ENCODE data around the gene TMUB2.
"Not testable (repeated sequence)": the region's sequence is repeated elsewhere in the genome, so short reads cannot be mapped to it uniquely, and the experiment has no call there.

The TMUB2 gene

GRCh38 chr17:44186307-44187130 is at the start of gene TMUB2:
Gene TMUB2, plus strand, starts transcription at chr17:44186972. Its CDS starts 737 bp downstream, at chr17:44187709.
- DNase-seq (ENCODE audit: low read depth), result peak; percentile 99

- peak; percentile 73 for DNase-seq (ENCODE audit: low read depth)
Observed at GRCh38 chr17:44137891-44138709, 48.7 kb upstream of the TMUB2 start.

GRCh38 chr17:44143921-44144320 is 42.9 kb upstream of the TMUB2 start:
- not testable (repeated sequence) for DNase-seq (ENCODE audit: low read depth)

DNA sequence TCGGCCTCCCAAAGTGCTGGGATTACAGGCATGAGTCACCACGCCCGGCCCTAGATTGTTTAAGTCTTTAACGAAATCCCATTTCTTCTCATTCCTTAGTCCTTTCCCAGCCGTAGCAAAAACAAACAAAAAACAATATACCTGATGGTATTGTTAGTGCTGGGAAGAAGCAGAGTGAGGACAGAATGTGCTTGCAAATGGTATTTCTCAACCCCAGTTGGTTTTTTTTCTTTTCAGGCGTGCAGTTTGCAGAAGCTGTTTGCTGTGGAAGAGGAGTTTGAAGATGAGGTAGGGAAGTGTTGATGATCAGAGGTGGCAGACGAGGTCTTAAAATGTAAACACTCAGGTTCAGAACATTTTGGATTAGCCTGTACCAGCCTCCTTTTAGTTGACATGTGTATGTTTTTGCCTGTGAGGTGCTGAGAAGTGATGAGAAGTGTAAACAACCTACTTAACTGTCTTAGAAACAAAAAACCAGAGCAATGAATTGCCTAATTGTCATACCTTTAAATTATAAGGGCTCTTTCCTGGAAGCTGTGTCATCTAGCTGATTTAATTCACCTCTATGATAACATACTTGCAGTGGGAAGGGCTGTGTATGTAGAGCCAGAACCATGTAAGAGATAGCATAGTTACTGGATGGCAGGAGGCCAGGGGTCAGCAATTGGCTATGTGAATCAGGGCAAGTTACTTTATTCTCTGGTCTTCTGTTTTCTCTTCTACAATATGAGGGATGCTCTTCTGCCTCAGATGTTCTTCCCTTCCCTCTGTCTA is 41.6 kb upstream of the TMUB2 start:
- no peak for DNase-seq (ENCODE audit: low read depth)

- no peak for DNase-seq (ENCODE audit: low read depth)
Observed at GRCh38 chr17:44146375-44147346, 40.1 kb upstream of the TMUB2 start.

- no peak for DNase-seq (ENCODE audit: low read depth)
Observed at GRCh38 chr17:44147812-44148211, 39.0 kb upstream of the TMUB2 start.

DNA sequence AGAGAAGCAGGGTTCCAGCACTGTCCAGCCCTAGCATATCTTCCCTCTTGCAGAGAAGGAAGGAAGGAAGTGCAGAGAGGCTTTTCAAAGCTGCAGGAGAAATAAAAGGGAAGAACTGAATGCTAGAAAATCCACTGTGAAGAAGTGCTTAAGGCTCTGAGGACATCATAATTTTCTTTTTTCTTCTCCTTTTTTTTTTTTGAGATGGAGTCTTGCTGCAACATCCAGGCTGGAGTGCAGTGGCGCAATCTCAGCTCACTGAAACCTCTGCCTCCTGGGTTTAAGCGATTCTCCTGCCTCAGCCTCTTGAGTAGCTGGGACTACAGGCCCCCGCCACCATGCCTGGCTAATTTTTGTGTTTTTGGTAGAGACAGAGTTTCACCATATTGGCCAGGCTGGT is 37.7 kb upstream of the TMUB2 start:
- DNase-seq (ENCODE audit: low read depth), result not testable (repeated sequence)

- DNase-seq (ENCODE audit: low read depth), result no peak
Observed at GRCh38 chr17:44149750-44150329, 36.9 kb upstream of the TMUB2 start.

- no peak for DNase-seq (ENCODE audit: low read depth)
Observed at GRCh38 chr17:44152875-44153274, 33.9 kb upstream of the TMUB2 start.

DNA sequence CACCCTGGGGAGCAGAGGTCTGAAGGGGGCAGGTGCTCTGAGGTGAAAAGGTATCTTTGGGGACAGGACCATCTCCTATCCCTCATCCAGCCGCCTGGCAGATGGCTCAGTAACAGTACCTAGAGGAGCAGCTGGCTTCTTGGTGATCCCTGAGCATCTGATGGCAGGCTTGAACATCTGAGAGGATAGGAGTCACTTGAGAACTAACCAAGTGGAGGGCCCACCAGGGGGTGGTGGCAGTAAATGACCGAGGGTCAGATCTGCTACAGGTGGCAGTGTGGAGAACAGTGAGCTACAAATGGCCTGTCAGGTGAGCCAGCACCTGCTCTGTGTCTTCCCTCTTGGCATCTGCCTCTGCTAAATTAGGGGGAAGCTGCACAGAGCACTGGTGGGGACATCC is 31.3 kb upstream of the TMUB2 start:
- no peak for DNase-seq (ENCODE audit: low read depth)

- DNase-seq (ENCODE audit: low read depth), result no peak
Observed at GRCh38 chr17:44159519-44160210, 27.1 kb upstream of the TMUB2 start.

DNA sequence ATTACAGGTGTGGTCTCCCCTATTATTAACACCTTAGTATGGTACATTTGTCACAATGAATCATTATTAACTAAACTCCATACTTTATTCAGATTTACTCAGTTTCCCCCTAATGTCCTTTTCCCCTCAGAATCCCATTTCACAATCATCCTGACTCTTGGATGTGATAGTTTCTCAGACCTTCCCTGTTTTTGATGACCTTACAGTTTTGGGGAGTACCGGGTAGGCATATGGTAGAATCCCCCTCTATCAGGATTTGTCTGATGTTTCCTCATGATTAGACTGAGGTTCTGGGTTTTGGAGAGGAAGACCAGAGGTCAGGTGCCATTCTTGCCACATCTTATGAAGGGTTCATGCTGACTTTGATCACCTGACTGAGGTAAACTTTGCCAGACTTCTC is 22.3 kb upstream of the TMUB2 start:
- DNase-seq (ENCODE audit: low read depth), result no peak

DNA sequence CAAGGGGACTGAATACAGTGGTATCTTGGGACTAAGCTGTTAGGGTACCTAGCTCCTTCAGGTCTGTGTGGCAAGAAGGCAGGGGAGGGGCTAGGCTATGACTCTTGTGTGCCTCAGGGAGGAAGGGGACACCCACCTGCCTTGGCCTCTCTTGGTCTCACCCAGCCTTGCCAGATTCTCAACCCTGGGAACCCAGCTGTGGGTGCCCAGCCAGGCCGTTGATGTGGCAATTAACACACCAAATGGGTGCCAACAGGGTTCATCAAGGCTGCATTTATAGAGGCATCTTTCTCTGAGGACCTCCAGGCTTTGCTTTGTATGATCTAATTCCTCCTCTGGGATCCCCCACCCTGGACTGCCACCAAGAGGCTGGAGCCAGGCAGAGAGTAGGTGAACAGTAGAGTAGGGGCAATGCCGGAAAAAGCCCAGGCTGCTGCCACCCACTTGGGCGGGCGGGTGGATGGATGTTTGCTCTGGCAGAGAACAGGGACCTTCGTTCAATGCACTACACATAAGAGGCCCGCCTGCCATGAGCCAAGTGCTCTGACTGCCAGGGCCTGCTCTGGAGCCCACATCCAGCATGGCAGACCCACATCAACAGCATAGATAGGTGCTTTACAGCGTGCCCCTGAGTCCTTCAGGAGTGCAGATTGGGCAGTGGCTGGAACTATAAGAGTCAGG is 19.5 kb upstream of the TMUB2 start:
- DNase-seq (ENCODE audit: low read depth), result no peak

DNA sequence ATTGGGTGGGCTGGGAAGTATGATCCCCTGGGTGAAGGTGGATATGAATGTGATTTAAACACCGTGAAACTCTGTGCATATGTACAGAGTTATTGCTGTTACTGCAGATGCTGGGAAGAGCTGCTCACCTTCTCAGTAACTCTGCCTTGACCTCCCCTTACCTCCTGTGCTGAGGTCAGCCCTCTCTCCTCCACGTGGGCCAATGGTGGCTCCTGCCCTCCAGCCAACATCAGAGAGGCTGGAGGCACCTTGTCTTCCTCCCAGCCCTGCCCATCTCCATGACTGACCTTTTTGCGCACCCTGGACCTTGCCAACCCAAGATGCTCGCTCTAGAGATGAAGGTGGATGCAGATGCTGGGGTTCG is 16.7 kb upstream of the TMUB2 start:
- DNase-seq (ENCODE audit: low read depth), result no peak

DNA sequence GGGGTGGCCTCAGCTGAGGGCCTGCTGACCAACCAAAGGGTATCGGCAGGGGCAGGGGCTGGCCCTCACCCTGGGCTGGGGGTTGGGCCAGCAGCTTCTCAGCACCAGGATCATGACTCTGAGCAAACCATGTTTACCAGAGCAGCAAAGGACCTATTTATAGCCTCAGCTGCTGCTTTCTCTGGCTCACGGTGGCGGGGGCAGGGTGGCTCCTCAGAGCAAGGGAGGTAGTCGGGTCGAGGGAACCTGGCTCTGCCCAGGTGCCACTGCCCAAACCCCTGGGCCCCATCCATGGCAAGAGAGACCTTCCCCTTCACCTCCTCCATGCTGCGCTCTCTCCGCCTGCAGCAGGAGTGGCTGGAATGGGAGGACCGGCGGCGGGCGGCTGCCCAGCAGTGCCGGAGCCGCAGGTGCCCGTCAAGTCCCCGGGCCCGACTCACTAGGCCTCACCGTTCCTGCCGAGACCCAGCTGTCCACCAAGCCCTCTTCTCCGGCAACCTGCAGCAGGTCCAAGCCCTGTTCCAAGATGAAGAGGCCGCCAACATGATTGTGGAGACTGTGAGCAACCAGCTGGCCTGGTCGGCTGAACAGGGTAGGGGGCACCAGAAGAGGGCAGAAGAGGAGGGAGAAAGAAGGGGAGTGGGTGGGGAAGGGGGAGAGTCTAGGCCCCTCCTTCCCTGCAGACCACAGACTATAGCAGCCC is 16.1 kb upstream of the TMUB2 start, which contains the start of gene ASB16:
ASB16 (plus strand) TSS at position 206 of the 703 bp plus-strand sequence; CDS start at position 292, 86 bp downstream.
- DNase-seq (ENCODE audit: low read depth), result no peak

GRCh38 chr17:44171931-44172455 is 14.8 kb upstream of the TMUB2 start:
- no peak for DNase-seq (ENCODE audit: low read depth)

DNA sequence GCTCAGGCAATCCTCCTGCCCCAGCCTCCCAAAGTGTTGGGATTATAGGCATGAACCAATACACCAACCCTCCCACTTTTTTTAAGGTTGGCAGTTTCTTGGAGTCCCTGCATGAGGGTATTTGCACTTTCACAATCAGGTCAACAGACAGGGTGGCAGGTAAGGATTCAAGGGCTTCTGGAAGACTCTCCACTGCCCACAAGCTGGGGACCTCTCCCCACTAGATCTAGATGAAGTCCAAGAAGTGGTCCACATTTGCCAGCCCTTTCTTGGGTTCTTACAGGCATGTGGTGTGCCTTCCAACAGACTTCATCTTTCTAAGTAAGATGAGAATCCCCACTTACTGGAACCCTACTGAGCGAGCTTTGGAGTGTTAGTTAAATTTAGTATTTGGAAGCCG is 12.3 kb upstream of the TMUB2 start:
- DNase-seq (ENCODE audit: low read depth), result no peak

GRCh38 chr17:44176257-44176656 is 10.5 kb upstream of the TMUB2 start:
- DNase-seq (ENCODE audit: low read depth), result no peak

All from activated T-cell treated with anti-CD3 and anti-CD28 coated beads for 48 hours (primary cell).